GM18868 (cell line): ENCODE data around the gene SCAP.
"Not testable (repeated sequence)": the region's sequence is repeated elsewhere in the genome, so short reads cannot be mapped to it uniquely, and the experiment has no call there.

Source experiments
- ATAC-seq: cut with Tn5 transposase; IDR thresholded peaks from one replicate; pipeline ENCODE4 v1.9.1; 2021; ENCODE audit warnings: mild to moderate bottlenecking, moderate library complexity; ENCODE audit not compliant: unreplicated experiment

Gene SCAP

DNA sequence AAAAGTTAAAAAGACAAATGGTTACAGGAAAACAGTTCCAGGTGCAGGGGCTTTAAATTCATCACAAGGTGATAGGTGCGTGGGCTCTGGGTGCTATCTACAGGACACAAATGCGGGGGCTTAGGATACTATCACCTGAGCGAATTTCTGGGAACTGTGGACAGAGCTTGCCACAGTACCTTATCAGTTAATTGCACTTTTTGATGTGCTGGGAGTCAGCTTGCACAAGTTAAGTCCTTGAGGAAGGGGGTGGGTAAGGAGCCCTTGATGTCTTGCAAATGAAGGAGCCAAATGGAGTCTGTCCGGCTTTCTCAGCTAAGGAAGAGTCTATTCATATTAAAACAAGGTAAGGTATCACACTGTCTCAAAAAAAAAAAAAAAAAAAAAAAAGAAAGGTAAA is 6.0 kb upstream of the SCAP start:
- ATAC-seq, result not testable (repeated sequence)

DNA sequence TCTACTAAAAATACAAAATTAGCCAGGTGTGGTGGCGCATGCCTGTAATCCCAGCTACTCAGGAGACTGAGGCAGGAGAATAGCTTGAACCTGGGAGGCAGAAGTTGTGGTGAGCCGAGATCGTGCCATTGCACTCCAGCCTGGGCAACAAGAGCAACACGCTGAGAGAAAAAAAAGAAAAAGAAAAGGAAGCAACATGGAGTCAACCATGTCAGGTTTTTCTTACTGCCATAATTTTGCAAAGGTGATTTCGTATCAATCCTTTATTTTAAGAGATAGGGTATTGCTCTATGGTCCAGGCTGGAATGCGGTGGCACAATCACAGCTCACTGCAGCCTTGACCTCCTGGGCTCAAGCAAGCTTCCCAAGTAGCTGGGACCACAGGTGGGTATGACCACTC is 4.5 kb upstream of the SCAP start:
- not testable (repeated sequence) for ATAC-seq

GRCh38 chr3:47479826-47480160 is 4.1 kb upstream of the SCAP start:
- no peak for ATAC-seq

- ATAC-seq, result no peak
Observed at GRCh38 chr3:47478022-47478421, 2.3 kb upstream of the SCAP start.

GRCh38 chr3:47476644-47477199 is 981 bp upstream of the SCAP start:
- no peak for ATAC-seq

- no peak for ATAC-seq
Observed at GRCh38 chr3:47476330-47476626, 537 bp upstream of the SCAP start.

DNA sequence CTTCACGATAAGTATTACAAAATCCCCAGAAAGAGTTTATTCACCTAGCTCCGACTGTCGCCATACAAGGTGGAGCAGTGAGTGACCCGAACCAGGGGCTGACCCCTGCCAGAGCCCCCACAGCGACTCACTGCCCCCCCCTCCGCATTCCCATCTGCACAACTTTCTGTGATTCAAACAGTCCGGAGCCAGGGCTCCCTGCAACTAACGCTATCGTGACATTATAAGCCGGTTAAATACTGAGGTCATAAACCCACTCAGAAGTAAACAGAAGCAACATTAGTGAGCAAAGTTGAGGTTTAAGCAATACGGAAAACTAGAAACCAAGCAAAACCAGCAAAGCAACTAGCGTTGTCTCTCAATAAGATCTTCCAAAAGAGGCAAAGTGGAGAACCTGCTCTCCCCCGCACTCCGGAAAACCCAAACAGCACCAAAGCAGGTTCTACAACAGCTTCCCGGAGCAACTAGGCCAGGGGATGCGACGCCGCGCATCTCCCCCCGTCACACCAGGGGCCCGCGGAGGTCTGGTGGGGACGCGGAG is 642 bp downstream of the SCAP start:
- no peak for ATAC-seq

DNA sequence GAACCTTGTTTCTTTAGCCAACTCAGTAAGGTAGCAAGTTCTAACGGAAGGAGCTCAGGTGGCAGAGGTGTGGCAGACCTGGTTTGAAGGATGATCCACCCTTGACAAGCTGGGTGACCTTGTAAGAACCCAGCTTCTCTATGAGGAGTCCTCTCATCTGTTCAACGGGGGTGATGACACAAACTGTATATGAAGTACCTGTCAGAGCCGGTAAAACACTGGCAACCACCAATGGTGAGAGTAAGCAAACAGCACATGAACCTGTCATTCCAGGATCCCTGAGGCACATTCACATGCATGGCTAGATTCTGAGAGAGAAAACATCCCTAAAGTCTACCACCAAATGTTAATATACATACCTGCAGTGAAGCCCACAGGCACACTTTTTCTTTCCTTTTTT is 2.4 kb downstream of the SCAP start:
- ATAC-seq, result no peak

DNA sequence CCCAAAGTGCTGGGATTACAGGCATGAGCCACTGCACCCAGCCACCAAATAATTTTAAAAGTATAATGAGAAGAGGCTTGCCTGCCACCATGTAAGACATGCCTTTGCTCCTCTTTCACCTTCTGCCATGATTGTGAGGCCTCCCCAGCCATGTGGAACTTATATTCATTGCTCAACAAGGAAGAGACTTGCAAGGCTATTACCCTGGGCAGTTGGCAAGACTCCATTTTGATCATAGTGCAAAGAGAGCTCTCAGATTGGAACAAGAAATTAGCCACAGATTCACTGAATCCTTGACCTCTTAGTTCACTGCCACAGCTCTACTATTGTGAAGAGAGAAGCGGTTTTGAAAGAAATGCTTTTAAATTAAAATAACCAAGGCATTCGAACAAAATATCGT is 6.1 kb downstream of the SCAP start:
- no peak for ATAC-seq

DNA sequence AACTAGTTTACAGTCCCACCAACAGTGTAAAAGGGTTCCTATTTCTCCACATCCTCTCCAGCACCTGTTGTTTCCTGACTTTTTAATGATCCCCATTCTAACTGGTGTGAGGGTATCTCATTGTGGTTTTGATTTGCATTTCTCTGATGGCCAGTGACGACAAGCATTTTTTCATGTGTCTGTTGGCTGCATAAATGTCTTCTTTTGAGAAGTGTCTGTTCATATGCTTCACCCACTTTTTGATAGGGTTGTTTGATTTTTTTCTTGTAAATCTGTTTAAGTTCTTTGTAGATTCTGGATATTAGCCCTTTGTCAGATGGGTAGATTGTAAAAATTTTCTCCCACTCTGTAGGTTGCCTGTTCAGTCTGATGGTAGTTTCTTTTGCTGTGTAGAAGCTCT is 7.4 kb downstream of the SCAP start:
- ATAC-seq, result not testable (repeated sequence)

DNA sequence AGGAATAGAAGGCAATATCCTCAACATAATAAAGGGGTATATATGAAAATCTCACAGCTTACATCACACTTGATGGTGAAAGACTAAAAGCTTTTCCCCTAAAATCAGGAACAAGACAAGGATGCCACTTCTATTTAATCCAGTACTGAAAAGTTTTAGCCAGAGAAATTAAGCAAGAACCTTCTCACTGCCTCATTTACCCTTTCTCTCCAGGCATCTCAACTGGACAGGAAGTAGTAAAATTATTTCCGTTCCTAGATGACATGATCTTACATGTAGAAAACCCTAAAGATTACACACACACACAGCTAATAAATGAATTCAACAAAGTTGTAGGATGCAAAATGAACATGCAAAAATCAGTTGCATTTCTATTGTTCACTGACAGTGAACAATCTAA is 11.2 kb downstream of the SCAP start:
- ATAC-seq, result no peak

DNA sequence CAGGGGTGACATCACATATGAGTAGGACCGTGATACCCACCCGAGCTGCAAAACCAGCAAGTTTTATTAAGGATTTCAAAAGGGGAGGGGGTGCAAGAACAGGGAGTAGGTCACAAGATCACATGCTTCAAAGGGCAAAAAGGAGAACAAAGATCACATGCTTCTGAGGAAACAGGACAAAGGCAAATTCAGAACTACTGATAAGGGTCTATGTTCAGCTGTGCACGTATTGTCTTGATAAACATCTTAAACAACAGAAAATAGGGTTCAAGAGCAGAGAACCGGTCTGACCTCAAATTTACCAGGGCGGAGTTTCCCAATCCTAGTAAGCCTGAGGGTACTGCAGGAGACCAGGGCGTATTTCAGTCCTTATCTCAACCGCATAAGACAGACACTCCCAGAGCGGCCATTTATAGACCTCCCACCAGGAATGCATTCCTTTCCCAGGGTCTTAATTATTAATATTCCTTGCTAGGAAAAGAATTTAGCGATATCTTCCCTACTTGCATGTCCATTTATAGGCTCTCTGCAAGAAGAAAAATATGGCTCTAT is 16.1 kb downstream of the SCAP start:
- ATAC-seq, result not testable (repeated sequence)

DNA sequence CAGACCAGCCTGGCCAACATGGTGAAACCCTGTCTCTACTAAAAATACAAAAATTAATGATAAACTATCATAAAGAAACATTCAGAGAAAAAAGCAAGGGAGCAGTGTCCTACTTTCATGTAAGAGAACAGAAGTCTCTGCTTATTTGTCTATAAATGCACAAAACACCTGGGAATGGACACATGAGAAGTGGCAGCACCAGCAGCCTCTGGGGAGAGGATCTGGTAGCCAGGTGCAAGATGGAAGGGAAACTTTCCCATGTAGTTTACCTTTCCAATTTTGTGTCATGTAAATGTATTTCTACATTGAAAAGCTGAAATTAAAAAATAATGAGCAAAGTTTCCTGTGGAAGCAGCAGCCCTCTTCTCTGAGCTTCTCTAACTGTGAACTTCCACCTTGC is 18.8 kb downstream of the SCAP start:
- ATAC-seq, result no peak

GRCh38 chr3:47455806-47456452 is 19.8 kb downstream of the SCAP start:
- no peak for ATAC-seq

DNA sequence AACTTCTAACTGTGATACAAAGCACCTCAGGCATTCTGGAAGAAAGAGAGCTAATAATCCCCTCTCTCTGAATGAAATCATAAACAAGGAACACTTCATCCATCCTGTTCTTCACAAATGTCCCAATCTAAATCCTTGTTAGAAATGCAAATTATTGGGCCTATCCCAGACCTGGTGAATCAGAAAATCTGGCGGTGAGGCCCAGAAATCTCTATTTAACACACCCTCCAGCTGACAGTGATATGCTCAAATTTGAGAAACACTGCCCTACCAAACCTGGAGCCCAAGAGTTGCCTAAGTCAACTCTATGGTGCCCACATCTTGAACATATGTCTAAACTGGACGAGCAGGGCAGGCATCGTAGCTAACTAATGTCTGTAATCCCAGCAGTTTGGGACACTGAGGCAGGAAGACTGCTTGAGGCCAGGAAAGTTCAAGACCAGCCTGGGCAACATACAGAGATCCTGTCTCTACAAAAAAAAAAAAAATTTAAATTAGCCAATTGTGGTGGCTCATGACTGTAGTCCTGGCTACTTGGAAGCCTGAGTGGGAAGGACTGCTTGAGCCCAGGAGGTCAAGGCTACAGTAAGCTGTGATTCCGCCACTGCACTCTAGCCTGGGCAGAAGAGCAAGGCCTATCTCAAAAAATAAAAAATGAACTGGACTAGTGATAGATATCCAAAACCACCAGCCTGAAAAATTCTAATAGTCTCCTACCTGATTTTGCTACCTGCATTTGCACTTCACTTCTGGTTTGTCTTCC is 23.1 kb downstream of the SCAP start:
- no peak for ATAC-seq

DNA sequence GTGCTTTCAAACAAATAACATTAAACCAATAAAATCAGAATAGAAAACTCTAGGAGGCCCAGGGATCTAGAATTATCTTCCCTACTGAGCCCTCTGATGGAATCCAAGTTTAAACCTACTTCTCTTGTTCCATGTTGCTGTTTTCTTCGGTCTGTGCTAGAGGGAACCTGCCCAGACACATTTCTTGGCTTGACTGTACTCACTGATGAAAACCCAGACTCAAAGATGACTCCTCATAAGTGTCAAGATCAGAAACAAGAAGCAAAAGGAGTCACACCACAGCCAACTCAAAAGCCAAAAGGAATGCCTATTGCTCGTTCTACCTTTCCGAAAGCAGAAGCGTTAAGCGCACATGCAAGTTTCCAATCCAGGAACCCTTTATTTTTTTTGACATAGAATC is 31.6 kb downstream of the SCAP start:
- no peak for ATAC-seq

- ATAC-seq, result no peak
Observed at GRCh38 chr3:47443611-47443995, 32.1 kb downstream of the SCAP start.

- ATAC-seq, result no peak
Observed at GRCh38 chr3:47441796-47442551, 33.8 kb downstream of the SCAP start.

DNA sequence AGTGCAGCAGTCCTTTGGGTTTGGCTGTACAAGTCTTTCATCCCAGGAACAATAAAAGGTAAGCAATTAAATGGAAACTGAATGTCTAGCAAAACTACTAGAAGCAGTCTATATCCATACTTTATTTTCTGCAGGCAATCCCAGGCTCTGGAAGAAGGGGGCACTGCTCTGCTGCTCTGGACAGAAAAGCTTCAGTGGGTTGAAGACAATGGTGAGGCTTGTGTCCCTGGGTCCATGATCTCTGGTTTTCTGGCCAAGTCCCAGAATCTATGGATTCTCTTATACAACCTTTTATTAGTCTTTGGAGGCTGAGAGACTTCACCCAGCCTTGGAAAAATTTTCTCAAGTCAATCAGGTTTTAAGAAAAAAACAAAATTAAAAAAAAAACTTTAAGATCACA is 35.6 kb downstream of the SCAP start:
- no peak for ATAC-seq

DNA sequence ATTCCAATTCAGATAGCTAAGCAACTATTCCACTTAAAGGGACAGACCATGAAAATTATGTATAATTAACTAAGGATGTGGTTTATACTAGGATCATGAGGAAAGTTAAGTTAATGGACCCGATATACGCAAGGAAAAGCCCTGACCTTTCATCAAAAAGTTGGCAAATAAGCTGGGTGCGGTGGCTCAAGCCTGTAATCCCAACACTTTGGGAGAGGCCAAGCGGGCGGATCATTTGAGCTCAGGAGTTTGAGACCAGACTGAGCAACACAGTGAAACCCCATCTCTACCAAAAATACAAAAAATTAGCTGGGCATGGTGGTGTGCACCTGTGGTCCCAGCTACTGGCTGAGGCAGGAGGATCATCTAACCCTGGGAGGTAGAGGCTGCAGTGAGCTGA is 39.6 kb downstream of the SCAP start:
- ATAC-seq, result no peak

- no peak for ATAC-seq
Observed at GRCh38 chr3:47434849-47435248, 40.9 kb downstream of the SCAP start.
